Measurements from ENCODE around the gene TAS2R40.

DNA sequence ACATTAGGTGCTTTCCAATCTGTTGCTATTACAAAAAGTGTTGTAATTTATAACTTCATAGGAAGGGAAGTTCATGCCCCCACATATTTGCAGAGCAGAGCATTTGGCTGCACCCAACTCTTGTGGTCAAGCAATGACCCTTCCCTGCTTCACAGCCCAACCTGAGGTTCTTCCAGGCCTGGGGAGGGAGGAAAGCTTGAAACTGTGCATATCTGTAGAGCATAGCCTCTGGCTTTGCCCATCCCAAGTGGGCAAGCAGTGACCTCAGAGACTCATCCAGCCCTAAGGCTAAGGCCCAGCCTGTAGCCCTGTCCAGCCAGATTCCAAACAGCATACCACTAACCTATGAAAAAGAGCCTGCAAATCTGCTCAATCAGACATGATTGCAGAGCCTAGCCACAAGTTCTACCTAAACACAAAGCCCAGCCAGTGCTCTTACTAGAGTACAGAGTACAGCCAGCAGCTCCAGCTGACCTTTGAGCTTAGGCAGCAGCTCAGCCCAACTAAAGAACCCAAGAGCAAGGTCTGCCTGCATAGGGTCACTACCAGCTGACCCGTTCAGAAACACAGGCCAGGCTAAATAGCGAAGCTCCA, 27.0 kb downstream of the TAS2R40 start:
- TF ChIP-seq, protein P1, sequence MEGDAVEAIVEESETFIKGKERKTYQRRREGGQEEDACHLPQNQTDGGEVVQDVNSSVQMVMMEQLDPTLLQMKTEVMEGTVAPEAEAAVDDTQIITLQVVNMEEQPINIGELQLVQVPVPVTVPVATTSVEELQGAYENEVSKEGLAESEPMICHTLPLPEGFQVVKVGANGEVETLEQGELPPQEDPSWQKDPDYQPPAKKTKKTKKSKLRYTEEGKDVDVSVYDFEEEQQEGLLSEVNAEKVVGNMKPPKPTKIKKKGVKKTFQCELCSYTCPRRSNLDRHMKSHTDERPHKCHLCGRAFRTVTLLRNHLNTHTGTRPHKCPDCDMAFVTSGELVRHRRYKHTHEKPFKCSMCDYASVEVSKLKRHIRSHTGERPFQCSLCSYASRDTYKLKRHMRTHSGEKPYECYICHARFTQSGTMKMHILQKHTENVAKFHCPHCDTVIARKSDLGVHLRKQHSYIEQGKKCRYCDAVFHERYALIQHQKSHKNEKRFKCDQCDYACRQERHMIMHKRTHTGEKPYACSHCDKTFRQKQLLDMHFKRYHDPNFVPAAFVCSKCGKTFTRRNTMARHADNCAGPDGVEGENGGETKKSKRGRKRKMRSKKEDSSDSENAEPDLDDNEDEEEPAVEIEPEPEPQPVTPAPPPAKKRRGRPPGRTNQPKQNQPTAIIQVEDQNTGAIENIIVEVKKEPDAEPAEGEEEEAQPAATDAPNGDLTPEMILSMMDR (IDR thresholded peaks at IDR 0.05; ENCODE audit: insufficient read depth, low read length, poor library complexity, severe bottlenecking) = no peak
- TF ChIP-seq EZH2phosphoT487 (conservative IDR thresholded peaks at IDR 0.05; ENCODE audit: low read length) = no peak
